Stimulated activated CD4-positive, alpha-beta T cell treated with anti-CD3 and anti-CD28 coated beads, Interleukin-12 subunit alpha, Interleukin-12 subunit beta, amount 100 ng/mL, for 48 hours (primary cell): ENCODE data around the gene SPPL2A.
A peak's percentile ranks its signal among the peaks of the same experiment; 100 is the strongest.
"Not testable (repeated sequence)": the region's sequence is repeated elsewhere in the genome, so short reads cannot be mapped to it uniquely, and the experiment has no call there.

Source experiments
- DNase-seq, 3 donors: peaks; one replicate each; pipeline ENCODE4 v3.0.0-alpha.2; 2020; ENCODE audit warnings: low read depth in 2 of 3, low spot score in 1 of 3

SPPL2A gene, protein sequence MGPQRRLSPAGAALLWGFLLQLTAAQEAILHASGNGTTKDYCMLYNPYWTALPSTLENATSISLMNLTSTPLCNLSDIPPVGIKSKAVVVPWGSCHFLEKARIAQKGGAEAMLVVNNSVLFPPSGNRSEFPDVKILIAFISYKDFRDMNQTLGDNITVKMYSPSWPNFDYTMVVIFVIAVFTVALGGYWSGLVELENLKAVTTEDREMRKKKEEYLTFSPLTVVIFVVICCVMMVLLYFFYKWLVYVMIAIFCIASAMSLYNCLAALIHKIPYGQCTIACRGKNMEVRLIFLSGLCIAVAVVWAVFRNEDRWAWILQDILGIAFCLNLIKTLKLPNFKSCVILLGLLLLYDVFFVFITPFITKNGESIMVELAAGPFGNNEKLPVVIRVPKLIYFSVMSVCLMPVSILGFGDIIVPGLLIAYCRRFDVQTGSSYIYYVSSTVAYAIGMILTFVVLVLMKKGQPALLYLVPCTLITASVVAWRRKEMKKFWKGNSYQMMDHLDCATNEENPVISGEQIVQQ

DNA sequence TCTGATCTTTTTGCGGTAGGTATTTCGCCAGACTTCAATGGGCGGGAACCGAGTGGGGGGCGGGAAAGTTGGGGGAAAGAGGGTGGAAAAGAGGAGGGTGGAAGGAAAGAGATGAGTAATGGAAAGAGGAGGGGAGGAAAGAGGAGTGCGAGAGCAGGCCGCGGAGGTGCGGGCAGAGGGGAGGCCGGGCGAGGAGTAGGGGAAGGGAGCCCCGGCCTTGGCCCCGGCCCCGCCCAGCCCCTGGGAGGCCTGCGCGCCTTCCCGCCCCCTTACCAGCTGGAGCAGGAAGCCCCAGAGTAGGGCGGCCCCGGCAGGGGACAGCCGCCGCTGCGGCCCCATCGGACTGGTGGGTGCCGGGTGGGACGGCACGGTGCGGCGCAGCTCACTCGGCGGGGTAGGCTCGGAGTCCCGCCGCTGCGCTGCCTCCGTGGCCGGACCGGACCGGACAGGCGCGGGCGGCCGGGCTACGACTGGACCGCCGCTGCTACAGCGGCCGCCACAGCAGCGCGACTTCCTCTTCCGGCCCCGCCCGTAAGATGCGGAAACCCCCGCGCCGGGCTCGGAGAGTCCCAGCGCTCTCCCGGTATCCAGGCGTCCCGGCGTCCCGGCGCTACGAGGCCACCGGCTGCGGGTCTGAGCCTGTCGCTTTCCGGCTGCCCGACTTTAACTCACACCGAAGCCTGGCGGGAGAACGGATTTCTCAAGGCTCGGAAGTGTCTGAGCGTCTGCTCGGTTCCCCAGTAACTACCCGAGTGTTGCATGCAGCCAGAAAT, at the start of gene SPPL2A:
SPPL2A (minus strand) TSS at position 512 of the 773 bp plus-strand sequence; CDS start at position 339, 173 bp downstream.
- DNase-seq, result peak; percentile 75 to 93 (median 87)

- DNase-seq, result no peak
Measured at GRCh38 chr15:50814634-50815033, 49.1 kb upstream of the SPPL2A start.

DNA sequence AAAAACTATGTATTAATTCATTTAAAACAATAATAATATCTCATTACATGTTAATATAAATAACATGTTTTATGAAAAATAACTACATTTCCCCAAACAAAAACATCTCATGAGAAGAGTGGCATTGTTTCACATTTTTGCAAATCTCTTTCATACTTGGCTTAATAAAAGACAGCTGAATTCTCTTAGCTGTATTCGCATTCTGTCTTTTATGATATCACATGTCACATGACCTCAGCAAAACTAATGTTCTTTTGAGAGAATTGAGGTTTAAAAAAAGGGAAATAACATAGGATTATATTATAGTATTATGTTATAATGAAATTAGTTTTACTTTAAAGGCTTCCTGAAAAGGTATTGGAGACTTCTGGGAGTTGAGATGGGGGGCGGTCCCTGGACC, 48.4 kb upstream of the SPPL2A start:
- DNase-seq, result no peak

DNA sequence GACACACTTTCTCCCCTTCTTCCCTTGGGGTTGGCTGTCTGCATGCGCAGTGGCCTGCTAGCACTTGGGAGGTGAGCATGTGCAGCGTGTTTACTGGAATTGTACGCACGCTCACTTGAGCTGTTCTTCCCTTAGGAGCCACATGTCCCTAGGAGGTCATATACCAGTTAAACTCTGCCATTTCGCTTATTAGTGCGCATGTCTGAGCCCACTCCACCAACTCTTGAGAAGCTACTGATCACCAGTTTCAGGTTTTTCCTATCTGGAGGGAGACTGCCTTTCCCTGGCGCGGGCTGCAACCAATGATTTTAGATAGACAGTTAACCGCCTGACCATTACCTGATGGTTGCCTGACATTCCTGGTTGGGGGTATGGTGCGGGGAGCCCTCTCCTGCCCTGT, 47.6 kb upstream of the SPPL2A start:
- no peak for DNase-seq

GRCh38 chr15:50812181-50812506, 46.6 kb upstream of the SPPL2A start:
- not testable (repeated sequence) for DNase-seq

GRCh38 chr15:50811461-50812180, 46.1 kb upstream of the SPPL2A start:
- DNase-seq, result not testable (repeated sequence)

DNA sequence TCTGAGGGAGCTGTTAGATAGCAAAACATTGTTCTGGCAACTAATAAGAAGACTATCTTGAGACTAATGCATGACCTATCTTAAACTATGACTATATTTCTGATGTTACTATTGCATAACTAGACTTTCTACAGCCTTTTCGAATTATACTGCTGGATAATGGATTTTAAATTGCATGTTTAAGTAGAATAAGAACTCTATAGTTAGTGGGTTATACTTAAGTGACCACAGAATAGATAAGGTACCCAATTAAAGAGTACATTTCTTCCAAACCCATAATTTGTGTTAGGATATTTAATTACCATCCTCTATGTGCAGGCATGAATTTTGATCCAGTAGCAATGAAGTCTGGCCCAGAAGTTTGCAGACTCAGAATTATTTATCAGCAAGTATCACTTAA, 44.6 kb upstream of the SPPL2A start:
- no peak for DNase-seq

GRCh38 chr15:50808728-50809127, 43.2 kb upstream of the SPPL2A start:
- DNase-seq, result no peak

DNA sequence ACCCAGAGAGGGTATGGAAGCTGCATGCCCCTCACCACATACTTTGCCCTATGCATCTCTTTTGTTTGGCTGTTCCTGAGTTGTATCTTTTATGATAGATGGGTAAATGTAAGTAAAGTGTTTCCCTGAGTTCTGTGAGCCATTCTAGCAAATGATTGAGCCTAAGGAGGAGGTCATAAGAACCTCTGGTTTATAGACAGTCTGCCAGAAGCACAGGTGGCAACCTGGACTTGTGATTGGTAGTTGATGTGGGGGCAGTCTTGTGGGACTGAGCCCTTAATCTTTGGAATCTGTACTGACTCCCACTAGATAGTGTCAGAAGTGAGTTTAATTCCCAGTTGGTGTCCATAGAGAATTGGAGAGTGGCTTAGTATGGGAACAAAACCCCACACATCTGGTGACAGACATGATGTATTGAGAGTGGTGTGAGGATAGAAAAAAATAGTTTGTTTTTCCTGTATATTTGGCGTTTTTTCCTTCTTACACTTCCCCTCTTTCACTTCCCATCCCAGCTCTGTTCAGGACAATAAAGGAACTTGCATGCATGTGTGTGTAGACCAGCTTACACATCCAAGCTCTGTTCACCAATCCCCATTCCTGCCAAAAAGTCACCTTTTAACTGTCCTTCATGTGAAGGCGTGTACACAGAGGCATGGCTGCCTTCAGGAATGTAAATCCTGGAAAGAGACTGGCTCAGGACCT, 38.1 kb upstream of the SPPL2A start:
- no peak for DNase-seq

DNA sequence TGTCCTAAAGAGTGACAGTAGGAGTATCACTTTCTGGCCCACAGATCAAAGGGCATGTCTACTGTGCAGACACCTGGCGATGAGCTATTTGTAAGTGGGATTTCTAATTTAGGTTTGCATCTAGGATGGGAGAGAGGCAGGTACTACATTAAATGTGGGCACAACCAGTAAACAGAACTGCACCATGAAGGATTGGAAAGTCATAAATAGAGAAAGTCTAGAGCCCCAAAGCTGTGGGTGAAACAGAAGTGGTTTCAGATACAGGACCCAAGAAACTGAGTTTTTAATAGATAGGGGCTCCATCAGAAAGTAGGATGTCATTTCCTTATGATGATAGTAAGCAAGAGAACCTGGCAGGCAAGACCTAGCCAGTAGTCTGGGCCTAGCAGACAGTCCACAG, 35.2 kb upstream of the SPPL2A start:
- no peak for DNase-seq

- DNase-seq, result no peak
Measured at GRCh38 chr15:50798684-50799083, 33.2 kb upstream of the SPPL2A start.

- no peak for DNase-seq
Measured at GRCh38 chr15:50797926-50798325, 32.4 kb upstream of the SPPL2A start.

- no peak for DNase-seq
Measured at GRCh38 chr15:50791486-50791885, 26.0 kb upstream of the SPPL2A start.

GRCh38 chr15:50790778-50791453, 25.4 kb upstream of the SPPL2A start:
- DNase-seq, result no peak

GRCh38 chr15:50786871-50787270, 21.4 kb upstream of the SPPL2A start:
- no peak for DNase-seq

DNA sequence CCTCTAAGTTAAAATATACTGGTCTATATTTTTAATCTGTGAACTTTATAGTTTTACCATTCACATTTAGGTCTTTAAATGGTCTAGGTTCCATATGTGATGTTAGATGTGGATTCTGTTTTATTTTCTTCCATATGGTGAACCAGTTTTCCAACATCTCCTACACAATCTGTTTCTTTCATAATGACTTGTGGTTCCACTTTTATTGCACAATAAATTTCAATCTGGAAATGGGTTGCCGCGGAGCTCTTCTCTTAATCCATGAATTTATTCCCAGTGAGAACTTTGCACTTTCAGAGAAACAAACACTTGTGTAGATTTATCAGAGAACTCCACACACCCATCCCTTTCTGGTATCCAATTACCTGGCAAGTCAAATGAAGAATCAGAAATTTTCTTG, 20.9 kb upstream of the SPPL2A start:
- no peak for DNase-seq

DNA sequence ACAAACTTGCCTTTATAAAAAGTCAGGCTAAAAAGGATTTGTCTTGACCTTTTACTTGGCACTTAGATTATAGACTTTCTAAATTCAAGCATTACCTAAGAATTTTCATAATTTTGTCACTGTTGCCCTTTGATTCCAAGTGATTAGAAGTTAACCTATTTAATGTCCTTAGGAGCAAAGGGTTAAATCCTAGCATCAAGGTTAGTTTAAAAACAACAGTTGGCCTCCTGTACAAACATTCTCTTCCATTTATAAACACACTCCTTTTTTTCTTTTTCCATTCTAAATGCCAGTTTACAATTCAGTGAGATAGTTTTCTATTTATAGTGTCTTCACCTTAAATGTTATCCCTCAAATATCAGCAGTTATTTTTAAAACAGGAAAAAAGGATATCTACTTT, 18.4 kb upstream of the SPPL2A start:
- no peak for DNase-seq

GRCh38 chr15:50783411-50783810, 17.9 kb upstream of the SPPL2A start:
- no peak for DNase-seq

- no peak for DNase-seq
Measured at GRCh38 chr15:50778086-50778485, 12.6 kb upstream of the SPPL2A start.

- no peak for DNase-seq
Measured at GRCh38 chr15:50777042-50777441, 11.5 kb upstream of the SPPL2A start.
